HL-60 (cell line): ENCODE data around the gene CPN1.

Experiments
- GABPA ChIP-seq: IDR thresholded peaks from 2 replicates; pipeline ENCODE4 v1.6.1; 2012; ENCODE audit warnings: low read depth
- POLR2AphosphoS5 ChIP-seq: IDR thresholded peaks from 2 replicates; pipeline ENCODE4 v1.6.1; 2012; ENCODE audit warnings: low read depth
- TF ChIP-seq, protein P1 (sequence below): IDR thresholded peaks from one replicate; pipeline ENCODE4 v1.5.1; 2011; ENCODE audit warnings: low read length, control low read depth, inconsistent platforms; ENCODE audit not compliant: insufficient read depth

- TF ChIP-seq, protein P1, sequence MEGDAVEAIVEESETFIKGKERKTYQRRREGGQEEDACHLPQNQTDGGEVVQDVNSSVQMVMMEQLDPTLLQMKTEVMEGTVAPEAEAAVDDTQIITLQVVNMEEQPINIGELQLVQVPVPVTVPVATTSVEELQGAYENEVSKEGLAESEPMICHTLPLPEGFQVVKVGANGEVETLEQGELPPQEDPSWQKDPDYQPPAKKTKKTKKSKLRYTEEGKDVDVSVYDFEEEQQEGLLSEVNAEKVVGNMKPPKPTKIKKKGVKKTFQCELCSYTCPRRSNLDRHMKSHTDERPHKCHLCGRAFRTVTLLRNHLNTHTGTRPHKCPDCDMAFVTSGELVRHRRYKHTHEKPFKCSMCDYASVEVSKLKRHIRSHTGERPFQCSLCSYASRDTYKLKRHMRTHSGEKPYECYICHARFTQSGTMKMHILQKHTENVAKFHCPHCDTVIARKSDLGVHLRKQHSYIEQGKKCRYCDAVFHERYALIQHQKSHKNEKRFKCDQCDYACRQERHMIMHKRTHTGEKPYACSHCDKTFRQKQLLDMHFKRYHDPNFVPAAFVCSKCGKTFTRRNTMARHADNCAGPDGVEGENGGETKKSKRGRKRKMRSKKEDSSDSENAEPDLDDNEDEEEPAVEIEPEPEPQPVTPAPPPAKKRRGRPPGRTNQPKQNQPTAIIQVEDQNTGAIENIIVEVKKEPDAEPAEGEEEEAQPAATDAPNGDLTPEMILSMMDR: no peak
- TF ChIP-seq GABPA (no peak), POLR2AphosphoS5 (no peak)
Measured at GRCh38 chr10:100128951-100129350, 47.3 kb upstream of the CPN1 start.
